Middle frontal gyrus (tissue), 1 donor: ENCODE results near the gene TSPAN9.

Source experiments
- DNase-seq: peaks from one replicate; pipeline ENCODE4 v3.0.0-alpha.2; 2015; ENCODE audit warnings: low spot score; ENCODE audit errors: extremely low spot score

TSPAN9 gene

DNA sequence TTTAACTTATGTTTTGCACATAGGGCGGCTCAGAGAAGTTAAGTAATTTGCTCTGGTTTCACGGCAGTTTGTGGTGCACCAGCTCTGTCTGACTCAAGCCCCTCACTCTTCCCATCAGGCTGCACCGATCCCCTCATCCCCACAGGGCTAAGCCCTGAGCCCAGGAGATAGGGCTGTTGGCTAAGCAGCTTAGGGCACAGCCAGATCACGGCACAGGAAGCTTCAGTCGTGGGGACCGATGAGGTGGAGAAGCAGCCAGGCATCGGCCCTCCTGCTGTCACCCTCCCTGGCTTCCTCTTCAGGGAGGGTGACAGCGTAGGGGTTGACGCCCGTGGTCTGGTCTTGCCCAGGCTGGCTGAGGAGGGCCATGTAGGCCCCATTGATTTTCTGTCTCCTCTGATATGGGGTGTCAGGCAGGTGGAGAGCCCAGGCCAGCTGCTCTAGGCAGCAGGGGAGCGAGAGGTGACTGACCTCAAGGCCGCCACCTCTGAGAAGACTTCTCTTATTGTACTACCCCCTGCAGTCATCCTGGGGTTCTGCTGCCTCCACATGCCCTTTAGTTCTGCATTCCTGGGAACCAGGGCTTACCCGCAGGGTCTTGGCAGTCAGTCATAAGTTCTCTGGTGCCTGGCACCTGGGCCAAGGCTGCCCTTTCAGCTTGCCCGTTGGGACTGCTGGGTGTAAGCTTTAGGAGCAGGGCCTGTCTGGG lies 166.4 kb downstream of the TSPAN9 start:
- DNase-seq = no peak

DNA sequence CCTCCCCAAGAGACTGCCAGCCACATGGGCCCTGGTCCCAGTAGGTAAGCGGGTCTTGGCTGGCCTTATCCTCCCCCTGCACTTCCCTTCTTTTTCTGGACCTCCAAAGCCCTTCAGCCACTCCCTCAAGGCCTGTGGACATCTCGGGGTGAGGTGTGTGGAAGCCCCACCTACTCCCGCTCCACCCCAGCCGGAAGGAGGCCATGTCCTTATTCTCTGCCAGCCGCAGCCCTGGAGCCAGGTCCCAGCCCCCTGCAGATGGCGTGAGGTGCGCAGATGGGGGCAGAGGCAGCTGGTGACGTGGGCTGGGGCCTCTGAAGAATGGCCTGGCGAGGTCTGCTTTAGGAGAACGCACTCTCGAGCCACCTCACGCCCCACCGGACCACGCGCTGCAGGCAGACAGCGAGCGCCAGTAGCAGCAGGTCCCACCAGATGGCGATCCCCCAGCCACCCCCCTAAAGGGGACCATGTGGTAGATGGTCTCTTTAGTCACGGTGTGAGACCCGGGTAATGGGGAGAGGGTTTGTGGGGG lies 167.1 kb downstream of the TSPAN9 start:
- DNase-seq = no peak

DNA sequence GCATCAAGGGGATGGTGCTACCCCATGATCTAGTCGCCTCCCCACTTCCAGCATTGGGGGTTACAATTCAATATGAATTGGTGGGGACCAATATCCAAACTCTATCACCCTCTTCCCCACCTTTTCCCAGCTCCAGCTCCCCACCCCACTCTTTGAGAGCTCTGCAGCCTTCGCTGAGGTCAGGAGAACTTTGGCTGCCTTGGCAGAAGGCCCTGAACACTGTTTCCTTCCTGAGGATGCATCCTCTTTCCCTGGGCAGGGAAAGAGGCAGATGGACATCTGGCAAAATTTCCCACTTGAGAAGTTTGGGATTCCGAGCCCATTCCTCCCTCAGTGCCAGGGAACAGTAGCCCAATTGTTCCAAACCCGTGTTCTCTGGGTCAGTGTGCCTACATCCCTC lies 169.1 kb downstream of the TSPAN9 start:
- DNase-seq = no peak

DNA sequence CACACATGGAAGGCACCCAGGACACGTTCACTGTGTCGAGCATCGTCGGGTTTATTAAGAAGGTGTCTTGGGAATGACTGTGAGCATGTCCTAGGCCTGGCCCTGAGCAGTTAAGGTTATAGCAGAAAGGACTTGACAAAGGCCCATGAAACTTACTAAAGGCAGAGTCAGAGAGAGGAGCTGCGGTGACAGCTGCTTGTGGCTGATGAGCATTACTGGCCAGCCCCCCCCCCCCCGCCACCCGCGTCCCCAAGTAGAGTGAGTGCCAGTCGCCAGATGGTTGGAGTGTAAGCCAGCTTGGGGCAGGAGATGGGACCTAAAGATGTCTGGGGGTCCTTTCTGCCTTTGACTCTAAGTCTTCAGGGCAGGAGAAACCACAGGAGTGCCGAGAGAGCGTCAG lies 169.9 kb downstream of the TSPAN9 start:
- no peak for DNase-seq

- DNase-seq = no peak
Observed at GRCh38 chr12:3247629-3248161, 170.5 kb downstream of the TSPAN9 start.

DNA sequence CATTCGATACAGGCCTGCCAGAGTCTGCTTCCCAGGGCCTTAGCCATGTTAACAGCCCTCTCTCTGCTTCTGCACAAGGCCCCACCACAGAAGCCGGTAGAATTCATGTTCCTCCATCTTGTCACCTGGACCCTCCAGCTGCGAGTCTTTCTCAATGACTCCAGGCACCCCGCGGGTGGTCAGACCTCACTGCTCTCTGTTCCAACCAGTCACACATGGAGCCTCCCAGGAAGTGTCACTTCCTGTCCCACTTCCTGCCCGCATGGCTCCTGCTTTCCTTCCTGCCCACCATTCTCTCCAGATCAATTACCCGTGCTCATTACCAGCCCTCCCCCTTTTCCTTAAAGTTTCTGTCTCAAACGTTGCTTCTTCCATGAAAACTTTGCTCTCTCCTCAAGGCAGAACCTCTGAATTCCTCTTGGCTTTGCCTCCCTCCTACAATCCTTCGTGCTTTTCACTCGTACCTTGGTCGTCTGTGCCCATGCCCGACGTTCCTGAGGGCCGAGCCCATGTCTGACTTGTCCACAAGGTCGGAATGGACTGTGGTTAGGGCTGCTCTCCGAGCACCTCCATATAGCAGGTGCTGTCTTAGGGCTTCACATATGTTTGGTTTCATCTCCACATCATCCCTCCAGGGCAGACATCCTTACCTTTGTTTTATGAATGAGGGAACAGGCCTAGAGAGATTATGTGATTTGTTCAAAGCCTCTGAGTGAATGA lies 172.1 kb downstream of the TSPAN9 start:
- no peak for DNase-seq

DNA sequence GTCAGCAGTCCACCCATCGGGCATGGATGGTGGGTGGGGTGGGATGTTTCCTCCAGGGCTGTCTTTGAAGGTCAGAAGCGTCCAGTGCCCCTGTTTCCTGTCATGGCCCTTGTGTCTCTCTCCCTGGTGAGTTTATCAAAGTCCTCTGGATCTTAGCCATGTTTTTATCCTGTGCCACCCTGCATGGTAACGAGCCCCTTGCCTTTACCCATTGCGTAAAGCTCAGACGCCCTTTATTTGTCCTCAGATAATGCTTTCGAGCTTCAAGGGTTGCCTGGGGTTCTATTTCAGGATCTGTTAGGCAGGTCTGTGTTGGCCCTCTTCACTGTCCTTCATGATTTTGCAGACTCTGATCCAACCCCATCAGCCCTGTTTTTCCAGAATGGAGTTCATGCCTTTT lies 172.9 kb downstream of the TSPAN9 start:
- no peak for DNase-seq

GRCh38 chr12:3250576-3250975 lies 173.4 kb downstream of the TSPAN9 start:
- DNase-seq = no peak

DNA sequence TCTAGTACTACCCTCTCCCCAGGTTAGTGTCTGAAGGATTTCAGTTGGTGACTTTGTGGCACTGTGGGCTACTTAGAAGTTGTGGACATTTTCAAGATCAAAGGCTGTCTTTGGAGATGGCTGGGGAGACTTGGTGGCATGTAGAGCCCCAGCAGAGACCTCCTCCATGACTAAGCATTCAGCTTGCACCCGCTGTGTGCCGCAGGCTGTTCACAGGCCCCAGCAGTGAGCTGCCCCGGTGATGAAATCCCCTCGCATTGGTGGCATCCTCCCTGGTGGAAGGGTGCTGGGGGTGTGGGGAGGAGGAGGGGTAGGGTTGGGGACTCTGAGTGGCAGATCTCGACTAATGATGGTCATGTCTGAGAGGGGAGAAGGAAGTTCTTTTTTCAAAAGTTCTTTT lies 173.9 kb downstream of the TSPAN9 start:
- DNase-seq = no peak

- no peak for DNase-seq
Observed at GRCh38 chr12:3251691-3252090, 174.5 kb downstream of the TSPAN9 start.

GRCh38 chr12:3252450-3252891 lies 175.3 kb downstream of the TSPAN9 start:
- peak; percentile 50 for DNase-seq

DNA sequence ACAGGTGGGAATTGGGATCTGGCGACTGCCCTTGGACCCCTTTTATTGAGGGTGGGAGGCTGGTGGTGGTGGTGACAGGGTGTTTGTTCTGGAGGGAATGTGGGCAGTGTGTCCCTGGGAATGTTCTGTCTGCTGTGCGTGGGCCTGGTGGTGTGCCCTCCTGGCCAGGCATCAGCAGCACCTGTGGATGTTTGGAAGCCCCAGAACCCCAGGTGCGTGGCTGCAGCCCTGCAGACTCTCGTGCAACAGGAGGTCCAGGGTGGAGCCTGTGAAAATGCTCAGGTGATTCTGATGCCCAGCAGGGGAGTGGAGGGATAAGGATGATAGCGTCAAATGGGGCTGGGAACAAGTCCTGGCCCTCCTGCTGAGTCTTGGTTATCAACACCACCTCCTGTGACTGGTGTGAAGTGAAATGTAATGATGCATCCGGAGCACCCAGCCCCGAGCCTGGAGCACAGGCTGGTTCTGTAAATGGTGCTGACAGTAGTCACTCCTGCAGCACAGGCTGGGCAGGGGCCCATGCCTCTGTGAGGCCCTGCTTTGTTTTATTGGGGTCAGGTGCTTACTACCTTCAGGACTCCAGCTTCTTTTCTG lies 176.6 kb downstream of the TSPAN9 start:
- no peak for DNase-seq

- DNase-seq = no peak
Observed at GRCh38 chr12:3255057-3255456, 177.9 kb downstream of the TSPAN9 start.

GRCh38 chr12:3256103-3256631 lies 179.0 kb downstream of the TSPAN9 start:
- DNase-seq = no peak

DNA sequence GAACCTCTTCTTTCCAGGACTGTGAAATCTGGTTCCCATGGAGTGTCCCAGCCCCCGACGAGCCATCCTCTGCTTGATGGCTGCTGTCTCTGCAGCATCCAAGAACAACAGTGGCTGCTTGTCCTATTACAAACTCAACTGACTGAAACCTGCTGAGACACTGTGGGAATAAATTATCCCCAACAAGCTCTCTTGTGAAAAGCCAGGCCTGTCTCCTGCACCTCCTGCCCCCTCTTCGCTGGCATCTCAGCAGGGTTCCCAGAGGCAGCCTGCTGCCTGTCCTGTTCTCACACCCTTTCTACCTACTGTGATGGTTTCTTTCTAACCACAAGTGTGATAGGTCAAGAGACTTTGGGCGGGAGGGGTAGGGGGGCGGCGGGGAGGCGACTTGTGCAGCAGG lies 180.2 kb downstream of the TSPAN9 start:
- DNase-seq = no peak

DNA sequence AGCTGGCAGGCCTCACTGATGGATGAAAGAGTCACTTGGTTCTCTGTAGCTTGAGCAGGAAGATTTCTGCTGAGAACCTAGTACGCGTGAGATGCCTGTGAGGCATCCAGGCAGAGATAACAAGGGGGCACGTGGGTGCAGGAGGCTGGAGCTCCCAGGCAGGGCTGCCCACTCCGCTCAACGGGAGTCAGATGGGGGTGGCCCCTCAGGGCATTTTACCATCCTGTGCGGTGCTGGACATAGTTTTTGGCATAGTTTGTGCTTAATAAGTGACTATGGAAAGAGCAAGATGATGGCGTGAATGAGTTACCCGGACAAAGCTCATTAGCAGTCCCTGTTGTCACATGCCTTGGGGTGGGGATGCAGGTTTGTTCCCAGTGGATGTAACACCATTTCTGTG lies 182.8 kb downstream of the TSPAN9 start:
- no peak for DNase-seq

DNA sequence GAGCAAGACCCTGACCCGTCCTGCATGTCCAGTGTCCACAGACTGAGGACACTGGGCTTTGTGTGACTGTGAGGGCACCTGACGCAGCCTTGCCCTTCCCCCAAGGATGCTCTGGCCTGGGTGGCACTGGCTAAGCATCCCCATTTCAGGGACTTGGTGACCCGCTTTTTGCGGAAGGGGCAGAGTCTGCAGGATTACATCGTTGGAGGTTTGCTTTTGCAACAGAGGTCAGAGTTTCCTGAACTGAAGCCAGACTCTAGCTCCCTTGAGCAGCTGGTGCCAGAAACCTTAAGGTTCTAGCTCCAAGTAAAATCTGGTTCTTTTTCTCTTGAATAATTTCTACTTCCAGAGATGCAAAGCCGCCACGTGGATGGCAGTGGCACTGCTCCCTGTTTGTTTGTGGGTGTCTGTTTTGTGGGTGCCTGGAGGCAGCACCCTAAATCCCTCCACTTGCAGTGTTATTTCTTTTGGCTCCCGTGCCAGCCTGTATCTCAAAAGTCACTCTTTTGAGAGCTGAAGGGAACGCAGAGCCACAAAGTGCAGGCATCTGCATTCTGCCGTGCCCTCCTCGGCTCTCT lies 184.7 kb downstream of the TSPAN9 start:
- DNase-seq = peak; percentile 13

DNA sequence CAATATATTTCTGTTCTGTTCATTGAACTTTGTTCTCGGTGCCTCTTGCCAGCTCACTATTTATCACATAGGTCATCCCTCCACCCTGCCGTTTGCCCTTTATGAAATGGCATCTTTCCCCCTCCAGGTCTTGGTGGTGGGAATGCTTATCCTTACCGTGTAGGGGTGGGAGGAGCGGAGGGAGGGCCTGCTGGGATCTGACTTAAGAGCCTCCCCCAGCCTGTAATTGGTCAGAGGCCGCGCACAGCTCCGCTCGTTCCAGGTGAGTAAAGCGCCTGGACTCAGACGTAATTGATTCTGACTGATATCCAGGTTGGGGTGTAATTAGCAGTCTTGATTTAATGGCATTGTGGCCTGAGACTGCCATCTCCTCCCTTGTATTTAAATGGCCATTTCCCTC lies 185.3 kb downstream of the TSPAN9 start:
- no peak for DNase-seq

DNA sequence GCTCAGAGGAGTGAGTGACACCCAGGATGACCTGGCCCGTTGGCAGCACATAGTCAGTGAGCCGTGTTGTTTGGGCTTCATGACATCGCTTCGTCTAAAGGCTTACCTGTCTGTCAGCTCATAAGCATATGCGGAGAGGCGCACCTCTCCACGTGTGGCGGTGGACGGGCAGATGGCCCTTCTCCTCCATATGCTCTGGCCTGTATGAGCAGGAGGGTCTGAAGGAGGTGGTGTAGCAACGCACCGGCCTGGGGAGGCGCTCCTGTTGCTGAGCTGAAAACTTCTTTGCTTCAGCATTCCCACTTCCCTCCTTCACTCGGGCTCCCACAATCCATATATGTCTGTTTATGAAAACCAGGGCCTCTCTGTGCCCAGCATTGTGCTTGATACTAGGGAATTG lies 186.1 kb downstream of the TSPAN9 start:
- DNase-seq = no peak

- DNase-seq = no peak
Observed at GRCh38 chr12:3263939-3264922, 187.1 kb downstream of the TSPAN9 start.
